GM12875 (cell line): ENCODE measurements around the gene GCG.

Source experiments
- H3K4me3 ChIP-seq: one replicate; pipeline ENCODE4 v1.5.1; 2011; ENCODE audit warnings: low read depth, low read length, control low read depth
- CTCF ChIP-seq: IDR thresholded peaks from 2 replicates; pipeline ENCODE4 v1.5.1; 2011; ENCODE audit warnings: low read depth, mild to moderate bottlenecking, control low read depth, inconsistent platforms, low read length, moderate library complexity, borderline replicate concordance; ENCODE audit not compliant: insufficient read depth

Gene GCG

GRCh38 chr2:162106746-162107145 lies 45.3 kb downstream of the GCG start:
- no peak overlapping the region for H3K4me3 ChIP-seq
- TF ChIP-seq CTCF: no peak

- TF ChIP-seq CTCF: no peak
Measured at GRCh38 chr2:162106146-162106551, 45.9 kb downstream of the GCG start.

GRCh38 chr2:162103443-162104009 lies 48.5 kb downstream of the GCG start:
- TF ChIP-seq CTCF: no peak
- H3K4me3 ChIP-seq: no peak overlapping the region

More at GRCh38 chr2:162106146-162106551, 45.9 kb downstream of the GCG start:
- H3K4me3 ChIP-seq: no peak overlapping the region

- H3K4me3 ChIP-seq: no peak overlapping the region
- TF ChIP-seq CTCF: no peak
Measured at GRCh38 chr2:162100579-162100978, 51.5 kb downstream of the GCG start.

- H3K4me3 ChIP-seq: no peak overlapping the region
- no peak for TF ChIP-seq CTCF
Measured at GRCh38 chr2:162099836-162100235, 52.2 kb downstream of the GCG start.
